Kidney capillary endothelial cell (primary cell): ENCODE results near the gene CCNB3.
A peak's percentile ranks its signal among the peaks of the same experiment; 100 is the strongest.
"Not testable (repeated sequence)": the region's sequence is repeated elsewhere in the genome, so short reads cannot be mapped to it uniquely, and the experiment has no call there.

ENCODE experiments used
- DNase-seq: peaks from one replicate; pipeline ENCODE4 v3.0.0-alpha.2; 2018; ENCODE audit warnings: low spot score

Gene CCNB3, protein sequence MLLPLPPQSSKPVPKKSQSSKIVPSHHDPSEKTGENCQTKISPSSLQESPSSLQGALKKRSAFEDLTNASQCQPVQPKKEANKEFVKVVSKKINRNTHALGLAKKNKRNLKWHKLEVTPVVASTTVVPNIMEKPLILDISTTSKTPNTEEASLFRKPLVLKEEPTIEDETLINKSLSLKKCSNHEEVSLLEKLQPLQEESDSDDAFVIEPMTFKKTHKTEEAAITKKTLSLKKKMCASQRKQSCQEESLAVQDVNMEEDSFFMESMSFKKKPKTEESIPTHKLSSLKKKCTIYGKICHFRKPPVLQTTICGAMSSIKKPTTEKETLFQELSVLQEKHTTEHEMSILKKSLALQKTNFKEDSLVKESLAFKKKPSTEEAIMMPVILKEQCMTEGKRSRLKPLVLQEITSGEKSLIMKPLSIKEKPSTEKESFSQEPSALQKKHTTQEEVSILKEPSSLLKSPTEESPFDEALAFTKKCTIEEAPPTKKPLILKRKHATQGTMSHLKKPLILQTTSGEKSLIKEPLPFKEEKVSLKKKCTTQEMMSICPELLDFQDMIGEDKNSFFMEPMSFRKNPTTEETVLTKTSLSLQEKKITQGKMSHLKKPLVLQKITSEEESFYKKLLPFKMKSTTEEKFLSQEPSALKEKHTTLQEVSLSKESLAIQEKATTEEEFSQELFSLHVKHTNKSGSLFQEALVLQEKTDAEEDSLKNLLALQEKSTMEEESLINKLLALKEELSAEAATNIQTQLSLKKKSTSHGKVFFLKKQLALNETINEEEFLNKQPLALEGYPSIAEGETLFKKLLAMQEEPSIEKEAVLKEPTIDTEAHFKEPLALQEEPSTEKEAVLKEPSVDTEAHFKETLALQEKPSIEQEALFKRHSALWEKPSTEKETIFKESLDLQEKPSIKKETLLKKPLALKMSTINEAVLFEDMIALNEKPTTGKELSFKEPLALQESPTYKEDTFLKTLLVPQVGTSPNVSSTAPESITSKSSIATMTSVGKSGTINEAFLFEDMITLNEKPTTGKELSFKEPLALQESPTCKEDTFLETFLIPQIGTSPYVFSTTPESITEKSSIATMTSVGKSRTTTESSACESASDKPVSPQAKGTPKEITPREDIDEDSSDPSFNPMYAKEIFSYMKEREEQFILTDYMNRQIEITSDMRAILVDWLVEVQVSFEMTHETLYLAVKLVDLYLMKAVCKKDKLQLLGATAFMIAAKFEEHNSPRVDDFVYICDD (N-terminal part only)

DNA sequence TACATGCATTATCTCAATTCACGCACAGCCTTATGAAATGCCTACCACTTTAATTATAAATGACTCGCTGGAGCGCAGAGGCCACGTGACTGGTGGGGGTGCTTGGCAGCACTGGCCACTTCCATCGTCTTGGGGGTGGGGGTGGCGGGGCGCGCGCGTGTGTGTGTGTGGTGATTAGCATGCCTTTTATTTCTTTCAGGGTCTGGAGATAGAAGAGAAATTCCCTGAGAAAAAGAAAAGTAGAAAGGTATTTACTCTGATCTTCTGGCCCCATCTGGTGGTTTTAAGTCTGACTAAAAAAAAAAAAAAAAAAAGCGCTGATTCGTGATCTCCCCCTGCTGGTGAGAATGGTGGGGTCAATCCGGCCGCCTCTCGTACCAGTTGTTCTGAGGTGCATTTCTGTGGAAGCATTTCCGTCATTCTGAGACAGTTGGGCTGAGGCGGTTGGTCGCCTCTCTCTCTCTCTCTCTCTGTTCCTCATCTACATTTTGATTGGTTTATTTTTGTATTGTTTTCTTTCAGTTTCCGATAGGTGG lies at the start of gene CCNB3:
TSS of gene CCNB3 (plus strand) at position 402 of the 536 bp plus-strand sequence. CDS start 80,399 bp downstream, outside the sequence.
- peak; percentile 60 for DNase-seq

DNA sequence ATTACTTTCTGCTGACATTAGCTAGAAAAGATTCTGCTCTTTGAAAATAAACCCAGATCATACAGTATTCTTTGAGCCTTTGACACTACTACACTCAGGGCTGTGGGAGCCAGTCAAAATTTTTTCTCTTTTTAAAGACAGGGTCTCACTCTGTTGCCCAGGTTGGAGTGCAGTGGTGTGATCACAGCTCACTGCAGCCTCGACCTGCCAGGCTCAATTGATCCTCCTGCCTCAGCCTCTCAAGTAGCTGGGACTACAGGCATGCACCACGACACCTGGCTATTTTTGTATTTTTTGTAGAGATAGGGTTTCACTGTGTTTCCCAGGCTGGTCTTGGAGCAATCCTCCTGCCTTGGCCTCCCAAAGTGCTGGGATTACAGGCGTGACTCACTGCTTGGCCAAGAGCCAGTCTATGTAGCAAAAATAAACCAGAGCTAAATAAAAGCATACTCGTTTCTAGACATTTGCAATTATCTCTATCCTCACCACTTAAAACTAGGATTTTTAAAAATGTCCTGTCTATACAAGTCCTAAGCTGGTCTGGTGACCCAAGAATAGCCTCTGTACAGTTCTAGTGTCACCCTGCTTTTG lies 46.9 kb upstream of the CCNB3 start:
- DNase-seq = no peak

DNA sequence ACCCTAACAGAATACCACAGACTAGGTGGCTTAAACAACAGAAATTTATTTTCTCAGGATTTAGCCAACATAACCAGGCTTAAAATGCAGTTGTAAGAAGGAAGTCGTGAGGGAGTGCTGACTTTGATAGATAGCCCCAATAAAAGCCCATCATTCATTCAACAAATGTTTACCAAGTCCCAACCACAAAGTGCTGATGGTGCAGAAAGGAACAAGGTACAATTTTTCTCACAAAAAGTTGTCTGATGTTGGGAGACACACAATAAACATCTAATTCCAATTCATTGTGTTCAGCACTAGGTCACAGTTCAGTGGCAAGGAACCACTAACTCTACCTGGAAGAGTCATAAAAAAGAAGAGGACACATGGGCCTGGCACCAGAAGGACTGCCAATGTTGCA lies 46.0 kb upstream of the CCNB3 start:
- DNase-seq = no peak

DNA sequence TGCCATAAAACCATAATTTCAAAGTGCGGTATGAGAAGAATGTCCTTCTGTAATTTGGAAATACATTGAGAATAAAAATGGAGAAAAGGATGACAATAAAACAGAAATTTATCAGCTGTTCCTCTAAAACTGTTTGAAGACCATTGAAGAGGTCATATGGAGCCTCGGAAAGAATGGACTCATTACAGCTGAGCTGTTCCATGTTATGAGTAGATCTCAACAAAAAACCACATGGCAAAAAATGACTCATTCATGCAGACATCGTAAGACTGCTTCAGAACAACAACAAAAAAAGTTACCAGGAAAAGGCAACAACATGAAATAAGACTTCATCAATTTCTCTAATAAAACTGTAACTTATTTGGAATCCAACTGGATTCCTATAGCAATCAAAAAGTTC lies 43.4 kb upstream of the CCNB3 start:
- no peak for DNase-seq

DNA sequence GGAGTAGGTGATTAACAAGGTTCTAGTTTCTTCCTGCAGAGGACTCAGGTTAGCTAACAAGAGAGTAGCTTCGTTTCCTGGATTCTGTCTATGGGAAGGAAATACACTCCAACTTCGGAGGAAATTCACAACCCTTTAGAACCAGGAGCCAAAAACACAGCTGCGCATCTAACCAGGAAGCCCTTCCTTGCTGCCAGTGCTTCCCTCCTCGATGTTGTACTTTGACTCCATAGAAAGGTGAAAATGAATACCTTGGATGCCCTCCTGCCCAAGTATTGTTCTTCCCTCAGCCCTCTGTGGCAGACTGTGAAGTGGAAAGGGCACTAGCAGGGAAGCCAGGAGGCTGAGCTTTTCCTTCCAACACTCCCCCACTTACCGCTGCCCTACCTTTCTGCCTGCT lies 38.8 kb upstream of the CCNB3 start:
- no peak for DNase-seq

DNA sequence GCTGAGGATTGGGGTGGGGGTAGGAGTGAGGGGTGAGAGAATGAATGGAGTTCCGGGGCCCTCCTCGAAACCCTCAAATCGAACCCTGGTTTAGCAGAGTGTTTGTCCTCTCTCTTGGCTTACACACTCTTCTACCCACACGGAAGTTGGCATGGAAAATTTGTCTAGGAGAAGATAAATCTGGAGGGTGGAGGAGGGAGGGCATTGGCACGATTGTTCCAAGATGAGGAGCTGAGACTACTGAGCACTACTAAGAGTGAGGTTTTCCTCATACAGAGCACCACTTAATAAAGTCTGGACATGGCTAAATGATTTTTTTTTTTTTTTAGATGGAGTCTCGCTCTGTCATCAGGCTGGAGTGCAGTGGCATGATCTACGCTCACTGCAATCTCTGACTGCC lies 37.2 kb upstream of the CCNB3 start:
- DNase-seq = no peak

DNA sequence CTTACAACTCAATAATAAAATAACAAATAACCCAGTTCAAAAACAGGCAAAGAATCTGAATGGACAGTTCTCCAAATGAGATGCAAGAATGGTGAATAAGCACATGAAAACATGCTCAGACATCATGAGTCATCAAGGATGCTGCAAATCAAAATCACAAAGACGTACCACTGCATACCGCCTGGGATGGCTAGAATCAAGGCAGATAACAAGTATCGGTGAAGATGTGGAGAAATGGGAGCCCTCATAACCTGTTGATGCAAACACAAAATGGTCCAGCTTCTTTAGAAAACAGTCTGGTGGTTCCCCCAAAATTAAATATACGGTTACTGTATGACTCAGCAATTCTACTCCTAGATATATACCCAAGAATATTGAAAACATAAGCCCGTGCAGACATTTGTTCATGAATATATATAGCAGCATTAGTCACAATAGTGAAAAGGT lies 36.3 kb upstream of the CCNB3 start:
- DNase-seq = peak; percentile 4

DNA sequence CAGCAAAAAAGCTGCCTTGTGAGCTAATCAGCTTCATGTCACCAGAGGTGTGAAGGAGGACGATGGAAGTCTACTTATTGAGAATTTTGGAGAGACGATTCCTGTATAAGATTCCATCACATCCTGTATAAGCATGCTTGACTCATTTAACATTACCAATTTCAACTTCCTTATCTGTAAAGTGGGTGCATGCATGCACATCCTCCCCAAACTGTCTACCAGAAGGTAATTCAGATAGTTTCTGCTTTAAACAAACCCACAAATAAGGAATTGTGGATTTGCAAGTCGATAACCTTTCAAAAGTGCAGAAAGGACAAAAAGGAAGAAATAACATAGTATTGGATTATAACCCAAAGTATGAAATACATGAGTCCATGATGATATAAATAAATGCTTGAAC lies 34.8 kb upstream of the CCNB3 start:
- no peak for DNase-seq

DNA sequence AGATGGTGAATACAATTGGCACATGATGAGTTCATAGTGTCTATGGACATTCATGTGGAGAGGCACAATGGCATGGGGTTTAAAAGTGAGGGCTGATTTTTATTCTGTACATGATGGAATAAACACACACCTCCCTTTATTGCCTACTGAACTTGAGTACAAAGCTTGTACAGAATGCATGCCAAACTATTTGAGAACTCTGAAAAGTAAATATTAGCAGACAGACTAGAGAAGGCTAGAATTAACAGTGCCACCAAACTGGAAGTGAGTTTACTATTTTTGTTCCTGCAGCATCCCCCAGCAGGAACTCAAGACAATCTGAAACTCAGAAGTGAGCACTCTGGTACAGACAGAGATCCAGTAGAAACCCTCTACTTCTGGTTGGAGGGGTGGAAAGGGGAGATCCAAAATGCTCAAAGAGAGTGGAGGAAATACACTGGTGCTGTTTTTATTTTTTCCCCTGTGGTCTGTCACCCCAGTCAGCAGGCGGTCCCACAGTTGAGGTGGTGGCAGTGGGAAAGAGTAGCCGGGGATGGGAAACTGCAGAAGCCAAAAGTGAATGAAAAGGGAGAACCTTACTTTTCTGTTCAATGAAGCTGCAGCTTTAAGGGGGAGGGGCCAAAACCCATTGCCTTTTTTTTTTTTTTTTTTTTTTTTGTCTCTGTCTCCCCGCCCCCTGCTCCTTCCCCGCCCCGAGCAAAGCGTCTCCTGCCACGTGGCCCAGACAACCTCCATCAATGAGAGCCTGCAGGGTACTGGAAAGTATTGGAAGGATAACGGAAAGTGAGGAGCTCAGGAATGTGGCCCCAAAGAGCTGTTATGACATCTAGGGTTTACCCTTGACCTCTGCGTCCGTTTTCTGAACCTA lies 24.3 kb upstream of the CCNB3 start:
- no peak for DNase-seq

DNA sequence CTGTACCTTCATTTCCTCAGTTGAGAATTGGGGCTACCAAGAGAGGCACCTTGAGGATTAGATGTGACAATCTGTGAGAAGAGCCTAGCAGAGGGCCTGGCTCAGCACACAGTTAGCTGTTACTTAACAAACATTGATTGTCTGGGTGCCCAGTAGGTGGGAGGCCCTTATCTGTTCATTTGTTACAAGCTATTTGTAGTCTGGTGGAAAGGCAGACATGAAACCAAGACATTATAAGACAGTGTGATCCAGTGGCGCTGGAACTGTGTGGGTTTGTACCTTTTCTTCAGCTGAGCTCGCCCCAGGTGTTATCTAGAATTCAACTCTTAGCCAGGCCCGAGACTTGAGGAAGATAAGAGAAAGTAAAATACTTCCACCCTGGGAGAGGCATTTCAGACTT lies 20.7 kb upstream of the CCNB3 start:
- DNase-seq = no peak

DNA sequence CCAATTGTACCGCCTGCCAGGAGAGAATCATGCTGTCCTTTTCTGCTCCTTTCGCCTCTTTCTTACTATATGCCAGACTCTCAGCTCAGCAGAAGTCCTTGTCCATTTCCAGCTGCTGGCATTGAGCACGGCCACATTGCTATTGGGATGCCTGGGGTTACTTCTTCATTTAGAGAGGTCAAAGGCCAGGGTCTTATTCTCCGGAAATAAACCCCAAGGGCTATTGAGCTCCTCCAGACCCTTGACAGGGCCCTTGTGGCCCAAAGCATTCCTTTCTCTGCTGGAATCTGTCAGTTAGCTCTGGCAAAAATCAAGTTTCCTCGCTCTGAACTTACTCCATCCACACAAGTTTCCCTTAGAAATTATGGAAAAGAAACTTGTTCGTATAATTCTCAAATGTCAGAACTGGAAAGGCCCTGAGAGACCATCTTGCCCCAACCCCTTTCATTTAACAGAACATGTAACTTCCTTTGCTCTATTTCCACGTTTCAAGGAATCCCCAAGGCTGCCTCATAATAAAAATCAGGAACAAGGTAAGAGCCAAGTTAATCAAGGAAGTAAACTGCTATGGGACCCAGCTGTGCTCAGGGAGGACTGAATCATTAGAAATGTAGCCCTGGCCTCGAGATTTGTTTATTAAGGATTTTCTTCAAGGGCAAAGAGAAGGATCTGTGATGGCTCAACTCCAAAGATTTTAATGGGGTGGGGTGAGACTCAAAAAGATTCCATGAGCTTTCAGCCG lies 15.5 kb upstream of the CCNB3 start:
- no peak for DNase-seq

DNA sequence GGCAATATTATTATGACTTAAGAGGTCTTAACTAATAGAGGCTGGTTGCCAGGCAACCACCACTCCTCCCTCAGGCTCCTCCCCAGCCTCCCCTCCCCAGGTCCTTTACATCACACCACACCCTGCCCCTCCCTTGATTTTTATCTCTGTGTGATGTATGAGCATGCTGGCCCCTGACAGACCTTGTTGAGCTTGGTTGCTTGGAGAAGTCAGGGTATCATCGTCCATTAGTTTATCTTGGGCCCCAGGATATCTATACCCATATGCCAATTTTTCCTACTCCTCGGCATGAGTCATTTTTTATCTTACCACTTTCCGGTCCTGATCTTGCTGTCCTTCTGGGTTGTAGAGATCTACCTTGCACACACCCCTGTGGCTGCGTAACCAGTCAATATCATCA lies 6.2 kb upstream of the CCNB3 start:
- DNase-seq = no peak

DNA sequence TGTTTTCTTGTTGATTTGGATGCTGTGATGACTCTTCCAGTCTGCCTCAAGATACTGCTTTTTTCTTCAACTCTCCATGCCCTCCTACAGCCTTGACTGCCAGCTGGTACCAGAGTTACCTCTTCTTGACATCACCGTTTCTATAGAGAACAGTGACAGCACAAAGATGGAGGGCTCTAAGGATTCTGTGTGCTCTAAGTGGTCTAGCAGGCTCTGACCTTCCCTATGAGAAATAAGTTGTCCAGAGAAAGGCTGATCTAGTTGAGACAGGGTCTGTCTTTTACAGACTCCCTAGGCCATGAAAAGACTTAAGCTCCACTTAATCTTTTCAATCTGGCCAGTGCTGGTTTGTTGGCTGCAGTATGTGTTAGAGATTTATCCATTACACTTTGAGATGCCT lies 3.7 kb upstream of the CCNB3 start, which contains the start of gene AKAP4:
TSS of gene AKAP4 (minus strand) at position 101 of the 400 bp plus-strand sequence. CDS start 118 bp downstream, outside the sequence.
- DNase-seq = no peak

DNA sequence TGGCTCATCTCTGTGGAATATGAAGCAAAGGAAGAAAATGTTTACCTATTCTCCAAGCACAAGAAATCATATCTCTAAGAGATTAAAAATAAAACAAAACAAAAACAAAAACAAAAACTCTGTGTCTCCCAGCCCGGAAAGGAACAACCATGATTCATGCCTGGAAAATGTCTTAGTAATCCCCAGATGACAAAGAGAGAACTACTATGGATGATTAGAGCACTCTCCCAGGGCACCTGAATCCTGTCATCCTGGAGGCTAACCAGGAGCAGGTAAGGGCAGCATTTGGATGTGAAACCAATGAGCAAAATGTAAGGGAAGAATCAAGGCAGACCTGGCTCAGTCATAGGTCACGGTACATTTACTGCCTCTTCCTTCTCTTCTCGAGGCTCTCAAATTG lies 2.0 kb upstream of the CCNB3 start:
- peak; percentile 66 for DNase-seq

DNA sequence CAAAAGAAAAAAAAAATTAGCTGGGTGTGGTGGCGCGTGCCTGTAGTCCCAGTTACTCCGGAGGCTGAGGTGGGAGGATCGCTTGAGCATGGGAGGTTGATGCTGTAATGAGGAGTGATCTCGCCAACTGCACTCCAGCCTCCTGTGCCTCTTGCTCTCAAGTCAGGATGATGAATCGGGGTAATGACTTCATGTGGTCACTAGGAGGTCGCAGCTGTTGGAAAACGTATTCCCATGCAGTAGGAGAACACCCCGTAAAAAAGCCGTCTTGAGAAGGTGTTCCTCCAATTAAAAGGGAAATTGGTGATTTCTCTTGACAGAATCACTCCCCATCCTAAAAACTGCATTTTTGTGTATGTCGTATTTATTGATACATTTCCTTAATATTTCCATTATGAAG lies 2.2 kb downstream of the CCNB3 start:
- no peak for DNase-seq

DNA sequence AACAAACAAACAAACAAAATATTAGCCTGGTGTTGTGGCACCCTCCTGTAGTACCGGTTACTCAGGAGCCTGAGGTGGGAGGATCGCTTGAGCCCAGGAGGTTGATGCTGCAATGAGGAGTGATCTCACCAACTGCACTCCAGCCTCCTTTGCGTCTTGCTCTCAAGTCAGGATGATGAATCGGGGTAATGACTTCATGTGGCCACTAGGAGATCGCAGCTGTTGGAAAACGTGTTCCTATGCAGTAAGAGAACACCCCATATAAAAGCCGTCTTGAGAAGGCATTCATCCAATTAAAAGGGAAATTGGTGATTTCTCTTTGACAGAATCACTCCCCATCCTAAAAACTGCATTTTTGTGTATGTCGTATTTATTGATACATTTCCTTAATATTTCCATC lies 6.9 kb downstream of the CCNB3 start:
- no peak for DNase-seq

DNA sequence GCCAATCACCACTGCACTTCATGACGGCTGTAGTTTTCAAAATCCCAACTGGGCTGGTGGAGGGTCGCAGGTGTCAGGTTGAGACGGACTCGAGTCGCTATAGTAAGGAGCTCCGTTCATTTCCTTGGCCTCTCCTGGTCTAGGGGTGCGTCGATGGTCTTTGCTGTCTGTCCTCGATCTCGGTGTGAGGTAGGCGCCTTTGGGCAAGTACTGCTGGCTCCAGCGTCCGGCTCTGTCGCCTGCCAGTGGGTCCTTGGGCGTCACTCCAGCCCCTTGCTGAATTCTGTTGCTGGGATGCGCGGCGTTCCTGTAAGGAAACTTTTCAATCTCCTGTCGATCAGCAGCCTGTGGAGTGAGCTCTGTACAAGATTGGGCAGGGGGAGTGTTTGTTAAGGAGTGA lies 76.7 kb downstream of the CCNB3 start:
- no peak for DNase-seq

DNA sequence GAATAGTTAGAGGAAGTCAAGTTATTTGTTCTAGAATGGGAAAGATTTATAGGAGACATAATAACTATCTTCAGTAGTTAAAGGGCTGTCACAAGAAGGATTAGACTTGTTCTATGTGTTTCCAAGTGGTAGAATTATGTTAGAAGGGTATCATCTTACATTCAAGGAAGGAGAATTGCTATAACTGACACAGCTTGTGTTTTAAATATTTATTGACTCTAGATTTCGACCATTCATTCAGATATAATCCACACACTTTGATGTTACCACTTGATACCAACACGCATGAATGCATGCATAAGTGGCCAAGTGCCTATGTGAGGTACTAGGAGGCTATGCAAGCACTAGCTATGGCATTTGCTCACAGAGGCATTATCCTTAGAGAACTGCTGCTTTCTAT lies 122.7 kb downstream of the CCNB3 start:
- no peak for DNase-seq

DNA sequence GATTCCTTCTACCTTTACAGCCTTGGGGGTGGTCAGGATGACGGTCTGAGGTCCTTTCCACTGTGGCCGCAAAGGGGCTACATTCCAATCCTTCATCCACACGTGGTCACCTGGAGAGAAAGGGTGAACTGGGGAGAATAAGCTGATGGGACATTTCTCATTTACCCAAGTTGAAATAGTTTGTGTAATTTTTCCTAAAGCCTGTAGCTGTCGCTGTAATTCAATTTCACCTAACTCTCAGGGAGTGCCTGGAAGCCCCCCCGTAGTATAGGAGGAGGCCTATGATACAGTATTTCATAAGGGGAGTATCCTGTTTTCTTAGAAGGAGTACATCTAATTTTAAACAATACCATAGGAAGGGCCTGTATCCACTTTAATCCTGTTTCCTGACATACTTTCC lies 128.1 kb downstream of the CCNB3 start:
- DNase-seq = not testable (repeated sequence)

DNA sequence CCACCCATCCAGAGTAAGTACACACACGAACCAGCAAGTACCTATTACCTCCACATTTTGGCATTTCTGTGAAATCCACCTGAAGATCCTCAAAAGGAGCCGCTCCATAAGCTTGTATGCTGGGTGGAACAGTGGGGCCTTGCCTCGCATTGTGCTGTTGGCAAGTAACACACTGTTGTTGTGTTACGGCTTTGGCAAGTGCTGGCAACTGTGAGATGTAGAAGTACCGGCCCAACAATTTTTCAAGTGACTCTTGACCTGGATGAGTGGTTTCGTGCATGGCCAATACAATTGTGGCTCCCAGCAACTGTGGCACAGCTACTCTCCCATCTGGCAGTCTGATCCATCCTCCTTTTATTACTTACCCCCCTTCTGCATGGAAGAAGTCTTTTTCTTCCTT lies 128.7 kb downstream of the CCNB3 start:
- no peak for DNase-seq
